ENCODE data around the gene SYPL1. TPM values are rescaled to one million over a fixed set of nuclear protein-coding genes. Genes with fewer than 3 reads are reported as not detected.

SYPL1 gene
- total RNA-seq, 1 donor from 2014 or later: 76.9 TPM

DNA sequence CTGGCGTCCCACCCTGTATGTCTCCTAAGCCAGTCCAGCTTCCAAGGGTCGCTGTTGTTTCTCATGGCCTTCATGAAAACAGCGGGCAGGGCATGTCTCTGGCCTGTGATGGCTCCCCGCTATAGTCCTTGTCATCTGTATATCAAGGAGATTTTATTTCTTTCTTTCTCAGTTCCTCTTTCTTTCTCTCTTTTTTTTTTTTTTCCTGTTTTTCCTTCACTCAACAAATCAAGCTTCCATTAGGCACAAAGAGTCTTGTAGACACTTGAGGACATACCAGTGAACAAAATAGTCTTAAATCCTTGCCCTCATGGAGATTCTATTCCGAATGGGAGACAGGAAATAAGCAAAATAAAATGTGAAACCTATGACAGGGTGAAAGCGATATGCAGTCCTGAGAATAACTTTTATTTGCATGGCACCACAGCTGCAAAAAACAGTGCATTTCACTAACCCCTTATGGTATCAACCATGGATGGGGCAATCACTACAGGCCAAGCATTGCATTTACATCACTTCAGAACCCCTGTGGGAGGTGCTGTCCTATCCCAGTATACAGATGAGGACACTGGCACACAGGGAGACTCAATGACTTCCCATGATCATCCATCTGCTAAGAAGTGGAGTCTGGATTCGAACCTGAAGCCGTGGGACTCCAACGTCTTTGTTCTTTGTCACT, 50.7 kb downstream of the SYPL1 start:
- no peak overlapping the region for H3K27ac ChIP-seq

DNA sequence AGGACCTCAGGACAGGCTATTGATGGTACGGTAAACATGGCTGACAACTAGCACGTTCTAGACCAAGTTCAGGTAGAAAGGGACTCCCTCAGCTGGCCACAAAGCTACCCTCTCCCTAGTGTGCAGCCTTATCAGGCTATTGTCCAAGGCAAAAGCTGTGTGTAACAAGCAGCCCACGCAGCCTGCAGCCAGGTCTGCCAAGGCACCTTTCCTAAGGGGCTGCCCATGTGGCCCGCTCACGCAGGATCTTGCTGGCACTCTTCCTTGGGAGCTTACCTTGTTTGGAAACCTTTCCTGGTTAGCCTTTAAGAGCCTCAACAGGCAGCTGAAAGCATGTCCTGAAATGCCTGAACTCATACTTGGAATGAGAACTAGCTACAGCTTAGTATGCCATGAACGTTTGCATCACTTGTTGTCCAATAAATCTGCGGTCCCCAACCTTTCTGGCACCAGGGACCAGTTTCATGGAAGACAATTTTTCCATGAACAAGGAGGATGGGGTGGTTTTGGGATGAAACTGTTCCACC, 51.7 kb downstream of the SYPL1 start:
- H3K4me1 ChIP-seq: peaks cover 47% of the 10 kb centered on the region
- H3K27me3 ChIP-seq: no peaks in the 10 kb centered on the region
- H3K4me3 ChIP-seq: no peak overlapping the region
- H3K27ac ChIP-seq: no peak overlapping the region
- H3K36me3 ChIP-seq: no peaks in the 10 kb centered on the region
- intact Hi-C loops (cut with DNase I): no loop called here
- TF ChIP-seq POLR2AphosphoS5 (IDR thresholded peaks at IDR 0.05; ENCODE audit: insufficient read depth in 1 of 2, low read depth in 1 of 2) (no peak), POLR2A (IDR thresholded peaks at IDR 0.05) (no peak)
- TF ChIP-seq, protein P1, sequence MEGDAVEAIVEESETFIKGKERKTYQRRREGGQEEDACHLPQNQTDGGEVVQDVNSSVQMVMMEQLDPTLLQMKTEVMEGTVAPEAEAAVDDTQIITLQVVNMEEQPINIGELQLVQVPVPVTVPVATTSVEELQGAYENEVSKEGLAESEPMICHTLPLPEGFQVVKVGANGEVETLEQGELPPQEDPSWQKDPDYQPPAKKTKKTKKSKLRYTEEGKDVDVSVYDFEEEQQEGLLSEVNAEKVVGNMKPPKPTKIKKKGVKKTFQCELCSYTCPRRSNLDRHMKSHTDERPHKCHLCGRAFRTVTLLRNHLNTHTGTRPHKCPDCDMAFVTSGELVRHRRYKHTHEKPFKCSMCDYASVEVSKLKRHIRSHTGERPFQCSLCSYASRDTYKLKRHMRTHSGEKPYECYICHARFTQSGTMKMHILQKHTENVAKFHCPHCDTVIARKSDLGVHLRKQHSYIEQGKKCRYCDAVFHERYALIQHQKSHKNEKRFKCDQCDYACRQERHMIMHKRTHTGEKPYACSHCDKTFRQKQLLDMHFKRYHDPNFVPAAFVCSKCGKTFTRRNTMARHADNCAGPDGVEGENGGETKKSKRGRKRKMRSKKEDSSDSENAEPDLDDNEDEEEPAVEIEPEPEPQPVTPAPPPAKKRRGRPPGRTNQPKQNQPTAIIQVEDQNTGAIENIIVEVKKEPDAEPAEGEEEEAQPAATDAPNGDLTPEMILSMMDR (IDR thresholded peaks at IDR 0.05): no peak
- no peak for DNase-seq (ENCODE audit: extremely low spot score in 2 of 2)
- no peaks in the 10 kb centered on the region for H3K9me3 ChIP-seq

More for the DNA sequence above, 50.7 kb downstream of the SYPL1 start:
- H3K4me1 ChIP-seq: peaks cover 56% of the 10 kb centered on the region
- no peak for DNase-seq (ENCODE audit: extremely low spot score in 2 of 2)
- H3K27me3 ChIP-seq: no peaks in the 10 kb centered on the region
- no peak for TF ChIP-seq POLR2A (IDR thresholded peaks at IDR 0.05)
- TF ChIP-seq, protein P1 (IDR thresholded peaks at IDR 0.05): no peak
- TF ChIP-seq POLR2AphosphoS5 (IDR thresholded peaks at IDR 0.05; ENCODE audit: insufficient read depth in 1 of 2, low read depth in 1 of 2): no peak
- no peak overlapping the region for H3K4me3 ChIP-seq
- no peaks in the 10 kb centered on the region for H3K9me3 ChIP-seq
- intact Hi-C loops (cut with DNase I): no loop called here
- H3K36me3 ChIP-seq: no peaks in the 10 kb centered on the region

DNA sequence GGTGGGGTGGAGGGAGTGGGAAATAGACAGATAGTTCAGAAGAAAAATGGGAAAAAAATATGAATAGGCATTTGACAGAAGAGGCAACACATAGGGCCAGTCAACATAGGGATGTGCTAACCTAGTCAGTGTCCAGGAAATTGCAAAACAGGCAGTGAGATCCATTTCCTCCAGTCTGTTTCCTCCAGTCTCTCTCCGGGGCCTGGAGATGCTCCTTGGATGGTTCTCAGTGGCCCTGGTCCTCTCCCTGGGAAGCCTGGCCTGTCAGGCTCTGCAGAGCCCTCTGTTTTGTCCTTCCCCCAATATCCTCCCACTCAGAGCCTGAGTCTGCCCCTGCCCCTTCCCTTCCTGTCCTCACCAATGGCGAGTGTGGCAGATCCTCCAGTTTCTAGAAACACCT, 52.6 kb downstream of the SYPL1 start:
- intact Hi-C loops (cut with DNase I): loop anchor here (5.0 kb wide), 1 partner anchor 93 kb away; no protein-coding TSS in a partner anchor
- H3K36me3 ChIP-seq: no peaks in the 10 kb centered on the region
- DNase-seq (ENCODE audit: extremely low spot score in 2 of 2): no peak
- no peak overlapping the region for H3K4me3 ChIP-seq
- H3K9me3 ChIP-seq: no peaks in the 10 kb centered on the region
- H3K27ac ChIP-seq: no peak overlapping the region
- H3K27me3 ChIP-seq: no peaks in the 10 kb centered on the region
- H3K4me1 ChIP-seq: peaks cover 38% of the 10 kb centered on the region
- TF ChIP-seq, protein P1 (IDR thresholded peaks at IDR 0.05): no peak
- no peak for TF ChIP-seq POLR2A (IDR thresholded peaks at IDR 0.05)
- no peak for TF ChIP-seq POLR2AphosphoS5 (IDR thresholded peaks at IDR 0.05; ENCODE audit: insufficient read depth in 1 of 2, low read depth in 1 of 2)

DNA sequence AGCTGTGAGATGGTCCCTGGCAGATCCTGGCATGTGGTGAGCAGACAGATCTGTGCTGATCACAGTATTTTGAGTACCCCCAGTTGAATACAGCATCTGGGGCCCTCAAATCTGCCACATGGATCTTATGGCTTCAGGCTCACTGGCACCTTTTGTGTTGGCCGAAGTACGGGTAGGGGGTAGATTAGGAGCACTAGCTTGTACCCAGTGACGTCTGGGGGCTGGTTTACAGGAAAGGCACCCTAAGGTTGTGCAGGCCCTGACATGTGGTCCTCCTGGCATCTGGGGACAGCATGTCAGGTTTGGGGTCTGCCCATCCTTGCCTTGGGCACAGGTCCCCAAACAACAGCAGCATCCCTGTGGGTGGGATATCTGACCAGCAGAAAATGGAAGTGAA, 53.2 kb downstream of the SYPL1 start:
- DNase-seq (ENCODE audit: extremely low spot score in 2 of 2): no peak
- no peak for TF ChIP-seq POLR2A (IDR thresholded peaks at IDR 0.05)
- TF ChIP-seq, protein P1 (IDR thresholded peaks at IDR 0.05): no peak
- TF ChIP-seq POLR2AphosphoS5 (IDR thresholded peaks at IDR 0.05; ENCODE audit: insufficient read depth in 1 of 2, low read depth in 1 of 2): no peak
- Histone ChIP-seq H3K27me3 (no peaks in the 10 kb centered on the region), H3K4me1 (peaks cover 32% of the 10 kb centered on the region), H3K36me3 (no peaks in the 10 kb centered on the region), H3K27ac (peak overlapping the region; percentile 24), H3K9me3 (no peaks in the 10 kb centered on the region), H3K4me3 (no peak overlapping the region)
- intact Hi-C loops (cut with DNase I): loop anchor here (5.0 kb wide), 1 partner anchor 93 kb away; no protein-coding TSS in a partner anchor

All from vagina (tissue), 2 donors.